ENCODE results near the gene PXYLP1. TPM values are rescaled to one million over a fixed set of nuclear protein-coding genes. Genes with fewer than 3 reads are reported as not detected.

The PXYLP1 gene
- total and polyA plus RNA-seq, 2 donors (not counting 1 experiment from before 2014, with no cell fraction given): 1.4 to 4.5 TPM

GRCh38 chr3:141277451-141277850 lies 45.8 kb downstream of the PXYLP1 start:
- H4K20me1 ChIP-seq (ENCODE audit: control insufficient read depth, insufficient read depth, low read length, poor library complexity, severe bottlenecking): no peaks in the 10 kb centered on the region
- no peak overlapping the region for H3K4me2 ChIP-seq (replicated peaks; ENCODE audit: low read depth, low read length, poor library complexity, severe bottlenecking)
- no peak for ATAC-seq (ENCODE audit: low read depth)
- no peak overlapping the region for H3K4me3 ChIP-seq (ENCODE audit: control extremely low read depth in 1 of 5, extremely low read depth in 1 of 5, insufficient read depth in 1 of 5, low read depth in 2 of 5, low read length in 4 of 5)
- Mint-ChIP-seq H3K4me3 (no peak overlapping the region), H3K27me3 (no peaks in the 10 kb centered on the region), H3K4me1 (peaks cover 4% of the 10 kb centered on the region), H3K27ac (no peak overlapping the region), H3K9me3 (ENCODE audit: insufficient read depth) (no peaks in the 10 kb centered on the region)
- no peaks in the 10 kb centered on the region for H3K4me1 ChIP-seq (ENCODE audit: control insufficient read depth in 2 of 2, insufficient read depth in 2 of 2, low read length in 2 of 2)
- no peaks in the 10 kb centered on the region for H3K79me2 ChIP-seq (ENCODE audit: control insufficient read depth, insufficient read depth, low read length)
- H3K9me3 ChIP-seq (ENCODE audit: control extremely low read depth in 1 of 3, control insufficient read depth in 2 of 3, insufficient read depth in 1 of 3, low read length in 2 of 3): no peaks in the 10 kb centered on the region
- 67% methylated on average over 1 of the region's 6 CpGs for WGBS (ENCODE audit: insufficient coverage)
- H2AFZ ChIP-seq (ENCODE audit: insufficient read depth, low read depth, low read length, poor library complexity, severe bottlenecking): no peak overlapping the region
- TF ChIP-seq CTCF (IDR thresholded peaks at IDR 0.05): no peak
- TF ChIP-seq EZH2 (IDR thresholded peaks at IDR 0.05; ENCODE audit: borderline replicate concordance, insufficient read depth, low read depth, low read length, poor library complexity, severe bottlenecking): no peak
- POLR2A ChIA-PET: no interaction called here
- no peaks in the 10 kb centered on the region for H3K27me3 ChIP-seq (replicated peaks in 1 of 4; ENCODE audit: control extremely low read depth in 1 of 4, control insufficient read depth in 3 of 4, insufficient read depth in 4 of 4, low read length in 3 of 4)
- DNase-seq: no peak
- CTCF ChIA-PET: interaction anchor here (1.8 kb wide), 1 partner anchor 46 kb away, joined by 4 read pairs; the partner anchor contains the start of gene PXYLP1
- no peaks in the 10 kb centered on the region for H3K36me3 ChIP-seq (replicated peaks in 1 of 2; ENCODE audit: control extremely low read depth in 1 of 2, control insufficient read depth in 1 of 2, extremely low read depth in 1 of 2, insufficient read depth in 2 of 2, low read length in 1 of 2)
- no peak overlapping the region for H3K27ac ChIP-seq (ENCODE audit: low read length in 2 of 2)
- intact Hi-C loops (cut with micrococcal nuclease): no loop called here
- H3K9ac ChIP-seq (ENCODE audit: low read length): no peak overlapping the region

- H3K27me3 ChIP-seq (replicated peaks in 1 of 4; ENCODE audit: control extremely low read depth in 1 of 4, control insufficient read depth in 3 of 4, insufficient read depth in 4 of 4, low read length in 3 of 4): no peaks in the 10 kb centered on the region
- H3K27ac ChIP-seq (ENCODE audit: low read length in 2 of 2): no peak overlapping the region
- H3K4me1 Mint-ChIP-seq: peaks cover 4% of the 10 kb centered on the region
- ATAC-seq (ENCODE audit: low read depth) (no peak), DNase-seq (no peak)
- H3K9ac ChIP-seq (ENCODE audit: low read length): no peak overlapping the region
- no peaks in the 10 kb centered on the region for H3K36me3 ChIP-seq (replicated peaks in 1 of 2; ENCODE audit: control extremely low read depth in 1 of 2, control insufficient read depth in 1 of 2, extremely low read depth in 1 of 2, insufficient read depth in 2 of 2, low read length in 1 of 2)
- H3K4me1 ChIP-seq (ENCODE audit: control insufficient read depth in 2 of 2, insufficient read depth in 2 of 2, low read length in 2 of 2): no peaks in the 10 kb centered on the region
- no peak overlapping the region for H3K27ac Mint-ChIP-seq
- no peak for TF ChIP-seq CTCF (IDR thresholded peaks at IDR 0.05)
- TF ChIP-seq EZH2 (IDR thresholded peaks at IDR 0.05; ENCODE audit: borderline replicate concordance, insufficient read depth, low read depth, low read length, poor library complexity, severe bottlenecking): no peak
- no peak overlapping the region for H3K4me3 ChIP-seq (ENCODE audit: control extremely low read depth in 1 of 5, extremely low read depth in 1 of 5, insufficient read depth in 1 of 5, low read depth in 2 of 5, low read length in 4 of 5)
- H3K27me3 Mint-ChIP-seq: no peaks in the 10 kb centered on the region
- ChIA-PET CTCF (interaction anchor here (1.0 to 3.0 kb wide), 3 partner anchors 44 to 47 kb away, joined by 4 to 11 read pairs (median 4); partner anchors contain the start of gene PXYLP1), POLR2A (no interaction called here)
- H3K9me3 ChIP-seq (ENCODE audit: control extremely low read depth in 1 of 3, control insufficient read depth in 2 of 3, insufficient read depth in 1 of 3, low read length in 2 of 3): no peaks in the 10 kb centered on the region
- no peaks in the 10 kb centered on the region for H3K79me2 ChIP-seq (ENCODE audit: control insufficient read depth, insufficient read depth, low read length)
- 88% methylated on average over 17 of the region's 17 CpGs for WGBS (ENCODE audit: insufficient coverage)
- intact Hi-C loops (cut with micrococcal nuclease): loop anchor here (2.0 kb wide), 1 partner anchor 48 kb away; the partner anchor contains the start of gene PXYLP1
- H3K9me3 Mint-ChIP-seq (ENCODE audit: insufficient read depth): no peaks in the 10 kb centered on the region
- H3K4me2 ChIP-seq (replicated peaks; ENCODE audit: low read depth, low read length, poor library complexity, severe bottlenecking): no peak overlapping the region
- no peak overlapping the region for H2AFZ ChIP-seq (ENCODE audit: insufficient read depth, low read depth, low read length, poor library complexity, severe bottlenecking)
- H3K4me3 Mint-ChIP-seq: no peak overlapping the region
- H4K20me1 ChIP-seq (ENCODE audit: control insufficient read depth, insufficient read depth, low read length, poor library complexity, severe bottlenecking): no peaks in the 10 kb centered on the region
These were observed 46.8 kb downstream of the PXYLP1 start for GRCh38 chr3:141278196-141279076.

Data from B cell (primary cell).